CD14-positive monocyte (primary cell): ENCODE measurements around the gene POU2AF1. TPM values are rescaled to one million over a fixed set of nuclear protein-coding genes. Genes with fewer than 3 reads are reported as not detected.

Experiments used
- DNase-seq, 3 donors: peaks; one replicate each; pipeline ENCODE4 v3.0.0-alpha.2; 2011 to 2022
- H2AFZ ChIP-seq: 2 replicates; pipeline ENCODE4 v1.6.0; 2012; ENCODE audit warnings: mild to moderate bottlenecking, low read depth, low read length, inconsistent platforms; ENCODE audit not compliant: insufficient read depth, poor library complexity, severe bottlenecking
- H3K27ac ChIP-seq, 2 donors: 1 replicate in 1 of 2; 2 replicates in 1 of 2; pipeline ENCODE4 v1.5.1; 2012 to 2013; ENCODE audit warnings: low read length in 2 of 2, control low read depth in 1 of 2, inconsistent platforms in 1 of 2, low read depth in 1 of 2, mild to moderate bottlenecking in 1 of 2
- H3K27me3 ChIP-seq, 2 donors: one replicate each; pipeline versions ENCODE4 v1.6.0 to v1.6.1; 2011 to 2013; ENCODE audit warnings: low read length in 2 of 2; ENCODE audit not compliant: control insufficient read depth in 2 of 2, insufficient read depth in 2 of 2
- H3K36me3 ChIP-seq, 2 donors: replicated peaks in 1 of 2; 1 replicate in 1 of 2; 2 replicates in 1 of 2; pipeline versions ENCODE4 v1.5.1 to v1.6.1; 2012 to 2013; ENCODE audit warnings: low read length in 2 of 2, control low read depth in 1 of 2, inconsistent platforms in 1 of 2, mild to moderate bottlenecking in 1 of 2; ENCODE audit not compliant: insufficient read depth in 2 of 2, control insufficient read depth in 1 of 2
- H3K4me1 ChIP-seq, 2 donors: 1 replicate in 1 of 2; 2 replicates in 1 of 2; pipeline versions ENCODE4 v1.5.1 to v1.6.1; 2012 to 2013; ENCODE audit warnings: low read length in 2 of 2, control low read depth in 1 of 2, inconsistent platforms in 1 of 2, mild to moderate bottlenecking in 1 of 2, moderate library complexity in 1 of 2; ENCODE audit not compliant: insufficient read depth in 2 of 2, control insufficient read depth in 1 of 2
- H3K4me2 ChIP-seq: replicated peaks from 2 replicates; pipeline ENCODE3; 2012; ENCODE audit warnings: low read length, moderate library complexity, mild to moderate bottlenecking; ENCODE audit not compliant: poor library complexity, severe bottlenecking; ENCODE audit errors: extremely low read depth
- H3K4me3 ChIP-seq, 3 experiments: fragments of 200-600 bp in 1 of 3; sonication (generic) in 1 of 3; replicated peaks in 1 of 3; 1 replicate in 2 of 3; 2 replicates in 1 of 3; pipeline ENCODE4 v1.5.1; 2011 to 2013; ENCODE audit warnings: low read length in 3 of 3, mild to moderate bottlenecking in 3 of 3, control low read depth in 2 of 3, low read depth in 2 of 3, inconsistent platforms in 1 of 3, moderate library complexity in 1 of 3
- H3K79me2 ChIP-seq: 2 replicates; pipeline ENCODE4 v1.6.0; 2012; ENCODE audit warnings: mild to moderate bottlenecking, control low read depth, inconsistent platforms, low read length, moderate library complexity; ENCODE audit not compliant: insufficient read depth
- H3K9ac ChIP-seq: 2 replicates; pipeline ENCODE4 v1.6.0; 2017; ENCODE audit warnings: low read length, mild to moderate bottlenecking; ENCODE audit not compliant: insufficient read depth, poor library complexity, severe bottlenecking
- H3K9me3 ChIP-seq, 2 donors: replicated peaks in 1 of 2; 1 replicate in 1 of 2; 2 replicates in 1 of 2; pipeline versions ENCODE4 v1.5.1 to v1.6.1; 2012 to 2013; ENCODE audit warnings: low read length in 2 of 2, control low read depth in 1 of 2; ENCODE audit not compliant: control insufficient read depth in 1 of 2, insufficient read depth in 1 of 2
- H4K20me1 ChIP-seq: 2 replicates; pipeline ENCODE4 v1.6.0; 2012; ENCODE audit warnings: mild to moderate bottlenecking, low read length, control low read depth, moderate library complexity; ENCODE audit not compliant: insufficient read depth
- H3K27ac Mint-ChIP-seq, 7 donors: one replicate each; pipeline ENCODE4 v1.8.0; 2020; ENCODE audit warnings: mild to moderate bottlenecking in 7 of 7, mixed read lengths in 7 of 7, moderate library complexity in 6 of 7, inconsistent platforms in 2 of 7
- H3K27me3 Mint-ChIP-seq, 3 donors: one replicate each; pipeline ENCODE4 v1.8.0; 2021 to 2022; ENCODE audit warnings: low read depth in 3 of 3, mild to moderate bottlenecking in 3 of 3, mixed read lengths in 3 of 3, moderate library complexity in 3 of 3, inconsistent platforms in 1 of 3
- H3K36me3 Mint-ChIP-seq, 2 donors: one replicate each; pipeline ENCODE4 v1.8.0; 2020; ENCODE audit warnings: mixed read lengths in 2 of 2, inconsistent platforms in 1 of 2, mild to moderate bottlenecking in 1 of 2
- H3K4me1 Mint-ChIP-seq: one replicate; pipeline ENCODE4 v1.8.0; 2020; ENCODE audit warnings: mild to moderate bottlenecking, mixed read lengths
- H3K4me3 Mint-ChIP-seq, 2 donors: one replicate each; pipeline ENCODE4 v1.8.0; 2020; ENCODE audit warnings: mild to moderate bottlenecking in 2 of 2, mixed read lengths in 2 of 2, moderate library complexity in 1 of 2
- H3K9me3 Mint-ChIP-seq, 7 donors: one replicate each; pipeline ENCODE4 v1.8.0; 2020 to 2022; ENCODE audit warnings: mixed read lengths in 7 of 7, mild to moderate bottlenecking in 6 of 7, moderate library complexity in 6 of 7, inconsistent platforms in 2 of 7
- WGBS: methylation state at CpG from one replicate; pipeline ENCODE4 v1.1.5; 2013; ENCODE audit warnings: missing lambda C conversion rate; ENCODE audit not compliant: insufficient coverage; 5-methylcytosine and 5-hydroxymethylcytosine counted together
- intact Hi-C, 2 donors: fragments of 100-400 bp; cut with micrococcal nuclease; formaldehyde crosslinking; loops; one replicate each; pipeline versions ENCODE4 v1.15.0 to v1.15.1; 2023
- polyA plus RNA-seq, 3 donors: library from polyadenylated mRNA; depleted of rRNA in 1 of 3; unstranded in 2 of 3; stranded (reverse) in 1 of 3; fragments of 300-500 nt in 2 of 3; fragments of >200 nt in 1 of 3; fragmentation: Illumina TruSeq in 2 of 3; gene quantifications; 1 replicate in 2 of 3; 2 replicates in 1 of 3; pipeline ENCODE4 v1.2.3, GENCODE V29; 2012 to 2021
- TF ChIP-seq, protein P1 (sequence below): fragments of 200-600 bp; IDR thresholded peaks from one replicate; pipeline ENCODE4 v1.8.0; 2022; ENCODE audit warnings: antibody characterized with exemption, mild to moderate bottlenecking

Gene POU2AF1
- polyA plus RNA-seq, 3 donors: 0.07 to 0.12 (median 0.09) TPM

DNA sequence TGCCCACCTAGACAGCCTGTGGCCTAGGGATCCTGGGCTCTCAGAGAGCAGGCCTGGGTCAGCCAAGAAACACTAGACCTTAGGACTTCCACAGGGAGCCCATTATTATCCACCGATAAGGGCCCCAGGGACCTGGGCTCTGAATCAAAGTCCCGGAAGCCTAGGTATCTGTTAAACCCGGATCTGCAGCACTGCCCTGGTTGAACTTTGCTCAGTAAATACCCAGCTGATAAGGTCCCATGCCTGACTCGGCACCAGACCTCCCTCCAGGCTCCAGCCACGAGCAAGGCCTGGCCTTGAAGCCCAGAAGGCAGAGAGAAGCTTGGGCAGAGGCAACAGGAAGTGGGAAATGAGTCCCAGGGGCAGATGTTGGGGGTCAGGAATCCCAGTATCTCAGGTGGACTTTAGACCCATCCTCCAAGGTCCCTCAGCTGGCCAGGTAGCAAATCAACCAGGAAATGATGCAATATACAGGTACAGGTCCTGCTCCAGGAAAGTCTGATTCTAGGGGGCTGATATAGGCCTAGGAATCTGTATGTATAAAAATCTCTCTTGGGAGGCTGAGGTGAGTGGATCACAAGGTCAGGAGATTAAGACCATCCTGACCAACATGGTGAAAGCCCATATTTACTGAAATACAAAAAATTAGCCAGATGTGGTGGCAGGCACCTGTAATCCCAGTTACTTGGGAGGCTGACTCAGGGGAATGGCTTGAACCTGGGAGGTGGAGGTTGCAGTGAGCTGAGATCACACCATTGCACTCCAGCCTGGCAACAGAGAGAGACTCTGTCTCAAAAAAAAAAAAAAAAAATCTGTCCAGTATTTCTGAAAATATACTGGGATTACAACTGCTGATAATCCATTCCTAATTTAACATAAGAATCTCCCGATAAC, 18.7 kb downstream of the POU2AF1 start:
- TF ChIP-seq, protein P1, sequence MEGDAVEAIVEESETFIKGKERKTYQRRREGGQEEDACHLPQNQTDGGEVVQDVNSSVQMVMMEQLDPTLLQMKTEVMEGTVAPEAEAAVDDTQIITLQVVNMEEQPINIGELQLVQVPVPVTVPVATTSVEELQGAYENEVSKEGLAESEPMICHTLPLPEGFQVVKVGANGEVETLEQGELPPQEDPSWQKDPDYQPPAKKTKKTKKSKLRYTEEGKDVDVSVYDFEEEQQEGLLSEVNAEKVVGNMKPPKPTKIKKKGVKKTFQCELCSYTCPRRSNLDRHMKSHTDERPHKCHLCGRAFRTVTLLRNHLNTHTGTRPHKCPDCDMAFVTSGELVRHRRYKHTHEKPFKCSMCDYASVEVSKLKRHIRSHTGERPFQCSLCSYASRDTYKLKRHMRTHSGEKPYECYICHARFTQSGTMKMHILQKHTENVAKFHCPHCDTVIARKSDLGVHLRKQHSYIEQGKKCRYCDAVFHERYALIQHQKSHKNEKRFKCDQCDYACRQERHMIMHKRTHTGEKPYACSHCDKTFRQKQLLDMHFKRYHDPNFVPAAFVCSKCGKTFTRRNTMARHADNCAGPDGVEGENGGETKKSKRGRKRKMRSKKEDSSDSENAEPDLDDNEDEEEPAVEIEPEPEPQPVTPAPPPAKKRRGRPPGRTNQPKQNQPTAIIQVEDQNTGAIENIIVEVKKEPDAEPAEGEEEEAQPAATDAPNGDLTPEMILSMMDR: no peak
- H3K27ac Mint-ChIP-seq: no peak overlapping the region
- H2AFZ ChIP-seq: no peak overlapping the region
- H3K36me3 Mint-ChIP-seq: no peaks in the 10 kb centered on the region
- H3K27ac ChIP-seq: no peak overlapping the region
- no peaks in the 10 kb centered on the region for H4K20me1 ChIP-seq
- no peaks in the 10 kb centered on the region for H3K9me3 ChIP-seq
- H3K4me3 ChIP-seq: no peak overlapping the region
- 88% methylated on average over 6 of the region's 6 CpGs for WGBS
- H3K79me2 ChIP-seq: no peaks in the 10 kb centered on the region
- no peaks in the 10 kb centered on the region for H3K27me3 ChIP-seq
- H3K36me3 ChIP-seq: no peaks in the 10 kb centered on the region
- no peak for DNase-seq
- H3K9me3 Mint-ChIP-seq: no peaks in the 10 kb centered on the region
- H3K4me3 Mint-ChIP-seq: no peak overlapping the region
- H3K27me3 Mint-ChIP-seq: no peaks in the 10 kb centered on the region
- intact Hi-C loops: no loop called here
- no peak overlapping the region for H3K4me2 ChIP-seq
- H3K4me1 Mint-ChIP-seq: no peaks in the 10 kb centered on the region
- no peaks in the 10 kb centered on the region for H3K4me1 ChIP-seq
- H3K9ac ChIP-seq: no peak overlapping the region

DNA sequence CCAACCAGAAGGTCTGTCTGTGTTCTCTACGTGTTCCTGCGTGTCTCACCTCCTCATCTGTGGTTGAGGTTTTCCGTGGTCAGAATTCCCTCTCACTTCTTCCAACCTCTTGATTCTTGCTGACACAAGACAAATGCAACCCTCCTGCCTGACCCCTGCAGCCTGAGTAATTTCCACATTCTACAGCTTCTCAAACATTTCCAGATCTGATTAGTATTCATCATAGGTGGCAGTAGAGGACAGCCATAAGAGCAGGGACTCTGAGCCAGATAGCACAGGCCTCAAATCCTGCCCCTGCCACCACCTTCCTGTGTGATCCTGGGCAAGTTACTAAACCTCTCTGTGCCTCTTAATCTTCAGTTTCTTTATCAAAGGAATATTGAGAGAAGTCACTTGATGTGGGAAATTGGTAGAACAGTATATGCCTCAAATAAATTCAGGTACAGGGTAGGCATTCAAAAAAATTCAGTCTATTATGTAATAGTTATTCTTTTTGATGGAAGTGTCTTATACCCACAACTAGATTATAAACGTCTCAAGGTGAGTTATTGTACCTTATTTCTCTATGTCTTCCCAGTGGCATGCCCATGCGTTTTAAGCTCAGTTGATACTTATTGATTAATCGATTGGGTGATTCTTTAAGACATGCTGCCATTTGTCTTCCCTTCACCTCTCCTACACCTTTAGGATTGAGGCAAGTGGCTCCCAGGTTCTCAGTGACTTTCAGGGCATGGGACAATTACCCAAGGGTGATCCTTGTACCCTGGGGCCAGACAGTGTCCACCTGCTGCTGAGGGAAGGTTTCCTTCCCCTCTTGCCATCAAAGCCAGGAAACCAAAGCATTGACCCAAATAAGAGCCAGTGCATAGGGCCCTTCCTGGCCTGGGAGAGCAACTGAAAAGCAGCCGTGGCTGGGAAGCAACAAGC, 19.6 kb downstream of the POU2AF1 start:
- Histone ChIP-seq H4K20me1 (no peaks in the 10 kb centered on the region), H3K9me3 (no peaks in the 10 kb centered on the region), H2AFZ (no peak overlapping the region), H3K27ac (no peak overlapping the region), H3K4me3 (no peak overlapping the region), H3K4me1 (no peaks in the 10 kb centered on the region), H3K4me2 (no peak overlapping the region), H3K27me3 (no peaks in the 10 kb centered on the region), H3K36me3 (no peaks in the 10 kb centered on the region), H3K9ac (no peak overlapping the region), H3K79me2 (no peaks in the 10 kb centered on the region)
- no peaks in the 10 kb centered on the region for H3K36me3 Mint-ChIP-seq
- no peaks in the 10 kb centered on the region for H3K9me3 Mint-ChIP-seq
- WGBS: 93% methylated on average over 6 of the region's 7 CpGs
- no peaks in the 10 kb centered on the region for H3K27me3 Mint-ChIP-seq
- H3K4me3 Mint-ChIP-seq: no peak overlapping the region
- TF ChIP-seq, protein P1: no peak
- H3K4me1 Mint-ChIP-seq: no peaks in the 10 kb centered on the region
- H3K27ac Mint-ChIP-seq: no peak overlapping the region
- no peak for DNase-seq
- intact Hi-C loops: no loop called here
